Lower leg skin (tissue), 3 donors: ENCODE measurements around the gene NFYC.

Source experiments
- CTCF ChIP-seq, 3 donors: fragments of 450-650 bp; IDR thresholded peaks; one replicate each; pipeline ENCODE4 v1.5.1; 2016; ENCODE audit warnings: antibody characterized with exemption in 3 of 3, mild to moderate bottlenecking in 3 of 3, moderate library complexity in 2 of 3
- POLR2A ChIP-seq, 2 donors: fragments of 450-650 bp; IDR thresholded peaks; one replicate each; pipeline ENCODE4 v1.6.1; 2016 to 2017; ENCODE audit warnings: antibody characterized with exemption in 2 of 2, mild to moderate bottlenecking in 1 of 2, moderate library complexity in 1 of 2

DNA sequence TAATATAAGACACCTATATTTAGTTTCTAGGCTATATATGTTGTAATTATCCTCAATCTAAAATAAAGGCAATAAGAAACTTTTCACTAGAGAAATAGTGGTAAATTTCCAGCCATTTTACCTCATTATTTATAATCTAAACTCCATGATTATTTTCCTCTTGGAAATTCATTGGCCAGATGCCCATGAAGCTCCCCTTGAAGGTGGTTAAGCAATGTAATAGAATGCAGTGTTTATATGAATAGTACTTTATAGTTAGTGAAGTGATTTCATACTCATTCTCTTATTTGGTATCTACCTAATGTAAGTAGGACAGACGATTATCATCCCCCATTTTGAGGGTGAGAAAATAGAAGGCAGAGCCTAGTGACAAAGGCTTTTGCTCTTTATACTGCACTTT lies 26.5 kb downstream of the NFYC start:
- TF ChIP-seq CTCF (IDR thresholded peaks at IDR 0.05) = no peak
- TF ChIP-seq POLR2A (IDR thresholded peaks at IDR 0.05) = no peak
